ENCODE measurements around the gene IL1RAPL2. TPM values are rescaled to one million over a fixed set of nuclear protein-coding genes. Genes with fewer than 3 reads are reported as not detected.

The IL1RAPL2 gene
- total and polyA plus RNA-seq, 2 of the 4 experiments (the other 2 are of a cell fraction): 0.03 TPM; not detected in 1

DNA sequence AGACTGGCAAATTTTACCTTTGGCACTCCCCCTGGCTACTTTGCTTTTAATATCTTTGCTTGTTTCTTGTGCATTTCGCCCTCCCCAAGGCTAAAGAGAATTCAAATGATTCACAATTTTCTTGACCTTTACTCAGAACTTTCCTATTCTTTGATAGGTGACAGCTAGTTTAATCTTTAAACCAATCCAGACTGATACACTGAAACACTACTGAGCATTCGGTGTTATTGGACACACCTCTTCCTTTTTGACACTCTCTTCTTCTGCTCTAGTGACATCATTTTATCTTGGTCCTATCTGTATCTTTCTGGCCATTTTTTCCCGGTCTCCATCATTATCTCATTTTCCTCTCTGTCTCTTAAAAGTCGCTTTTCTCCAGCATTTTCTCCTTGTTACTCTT is 103.1 kb downstream of the IL1RAPL2 start:
- Histone ChIP-seq H2BK20ac (ENCODE audit: low read depth, low read length) (no peak overlapping the region), H3K4me1 (ENCODE audit: control insufficient read depth, insufficient read depth, low read length) (no peaks in the 10 kb centered on the region), H3K56ac (ENCODE audit: extremely low read depth, insufficient read depth, low read length) (no peak overlapping the region), H3K27me3 (ENCODE audit: control insufficient read depth, insufficient read depth, low read length) (no peaks in the 10 kb centered on the region), H2BK120ac (ENCODE audit: low read depth, low read length) (no peak overlapping the region), H4K91ac (ENCODE audit: insufficient read depth, low read depth, low read length) (no peak overlapping the region), H4K5ac (ENCODE audit: low read depth, low read length) (no peak overlapping the region), H3K4ac (ENCODE audit: low read depth, low read length) (no peak overlapping the region), H3K79me1 (ENCODE audit: low read depth in 1 of 2, low read length in 2 of 2) (no peaks in the 10 kb centered on the region), H3K9me3 (ENCODE audit: control insufficient read depth, insufficient read depth, low read length) (no peaks in the 10 kb centered on the region), H3K27ac (ENCODE audit: insufficient read depth, low read length) (no peak overlapping the region), H3K36me3 (ENCODE audit: control insufficient read depth, insufficient read depth, low read length) (no peaks in the 10 kb centered on the region), H3K9ac (ENCODE audit: low read depth, low read length) (no peak overlapping the region), H3K4me2 (ENCODE audit: low read depth, low read length) (no peak overlapping the region), H3K23ac (ENCODE audit: low read depth, low read length) (no peak overlapping the region), H2AFZ (replicated peaks; ENCODE audit: low read length, poor library complexity) (no peak overlapping the region), H4K20me1 (ENCODE audit: insufficient read depth, low read length) (no peaks in the 10 kb centered on the region; the same call in 1 of the 2 replicates), H4K8ac (ENCODE audit: low read depth in 2 of 2, low read length in 2 of 2) (no peak overlapping the region), H3K14ac (replicated peaks; ENCODE audit: low read depth, low read length) (no peak overlapping the region), H3K4me3 (ENCODE audit: insufficient read depth, low read depth, low read length) (no peak overlapping the region), H3K18ac (ENCODE audit: low read depth, low read length) (no peak overlapping the region), H2BK5ac (ENCODE audit: low read depth, low read length, poor library complexity, severe bottlenecking) (no peak overlapping the region), H2BK15ac (ENCODE audit: low read depth, low read length) (no peak overlapping the region), H2AK9ac (replicated peaks; ENCODE audit: low read depth, low read length, poor library complexity) (no peak overlapping the region), H2AK5ac (ENCODE audit: low read depth, low read length) (no peak overlapping the region), H3K9me1 (ENCODE audit: insufficient read depth, low read length) (no peaks in the 10 kb centered on the region)
- 10% methylated on average over 2 of the region's 4 CpGs; no CpG with 5 or more reads in 1 of the 2 experiments for WGBS, 2 experiments (ENCODE audit: extremely low coverage in 2 of 2, insufficient read length in 1 of 2)
- intact Hi-C loops (cut with micrococcal nuclease): no loop called here
- in situ Hi-C loops (cut with MboI; ENCODE audit: low sequenced_read_pairs): no loop called here
- ChIA-PET CTCF (no interaction called here), POLR2A (ENCODE audit: unreplicated experiment) (no interaction called here)
- dilution Hi-C loops (cut with HindIII; ENCODE audit: low sequenced_read_pairs, unreplicated experiment): no loop called here
- ATAC-seq (ENCODE audit: low read depth) (no peak), DNase-seq (no peak)
- BruUV-seq (replicated peaks): no TSS peak
- TF ChIP-seq, protein P1, sequence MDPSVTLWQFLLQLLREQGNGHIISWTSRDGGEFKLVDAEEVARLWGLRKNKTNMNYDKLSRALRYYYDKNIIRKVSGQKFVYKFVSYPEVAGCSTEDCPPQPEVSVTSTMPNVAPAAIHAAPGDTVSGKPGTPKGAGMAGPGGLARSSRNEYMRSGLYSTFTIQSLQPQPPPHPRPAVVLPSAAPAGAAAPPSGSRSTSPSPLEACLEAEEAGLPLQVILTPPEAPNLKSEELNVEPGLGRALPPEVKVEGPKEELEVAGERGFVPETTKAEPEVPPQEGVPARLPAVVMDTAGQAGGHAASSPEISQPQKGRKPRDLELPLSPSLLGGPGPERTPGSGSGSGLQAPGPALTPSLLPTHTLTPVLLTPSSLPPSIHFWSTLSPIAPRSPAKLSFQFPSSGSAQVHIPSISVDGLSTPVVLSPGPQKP (IDR thresholded peaks at IDR 0.05; ENCODE audit: borderline replicate concordance, low read depth, low read length): no peak
- TF ChIP-seq, protein P2, sequence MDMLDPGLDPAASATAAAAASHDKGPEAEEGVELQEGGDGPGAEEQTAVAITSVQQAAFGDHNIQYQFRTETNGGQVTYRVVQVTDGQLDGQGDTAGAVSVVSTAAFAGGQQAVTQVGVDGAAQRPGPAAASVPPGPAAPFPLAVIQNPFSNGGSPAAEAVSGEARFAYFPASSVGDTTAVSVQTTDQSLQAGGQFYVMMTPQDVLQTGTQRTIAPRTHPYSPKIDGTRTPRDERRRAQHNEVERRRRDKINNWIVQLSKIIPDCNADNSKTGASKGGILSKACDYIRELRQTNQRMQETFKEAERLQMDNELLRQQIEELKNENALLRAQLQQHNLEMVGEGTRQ (IDR thresholded peaks at IDR 0.05; ENCODE audit: low read depth, low read length): no peak
- TF ChIP-seq MAFK (IDR thresholded peaks at IDR 0.05; ENCODE audit: low read depth, low read length): no peak
- no peak for TF ChIP-seq MXI1 (IDR thresholded peaks at IDR 0.05; ENCODE audit: borderline replicate concordance, low read depth, low read length)
- no peak for TF ChIP-seq CHD1 (IDR thresholded peaks at IDR 0.05; ENCODE audit: low read depth, low read length)
- TF ChIP-seq, protein P3, sequence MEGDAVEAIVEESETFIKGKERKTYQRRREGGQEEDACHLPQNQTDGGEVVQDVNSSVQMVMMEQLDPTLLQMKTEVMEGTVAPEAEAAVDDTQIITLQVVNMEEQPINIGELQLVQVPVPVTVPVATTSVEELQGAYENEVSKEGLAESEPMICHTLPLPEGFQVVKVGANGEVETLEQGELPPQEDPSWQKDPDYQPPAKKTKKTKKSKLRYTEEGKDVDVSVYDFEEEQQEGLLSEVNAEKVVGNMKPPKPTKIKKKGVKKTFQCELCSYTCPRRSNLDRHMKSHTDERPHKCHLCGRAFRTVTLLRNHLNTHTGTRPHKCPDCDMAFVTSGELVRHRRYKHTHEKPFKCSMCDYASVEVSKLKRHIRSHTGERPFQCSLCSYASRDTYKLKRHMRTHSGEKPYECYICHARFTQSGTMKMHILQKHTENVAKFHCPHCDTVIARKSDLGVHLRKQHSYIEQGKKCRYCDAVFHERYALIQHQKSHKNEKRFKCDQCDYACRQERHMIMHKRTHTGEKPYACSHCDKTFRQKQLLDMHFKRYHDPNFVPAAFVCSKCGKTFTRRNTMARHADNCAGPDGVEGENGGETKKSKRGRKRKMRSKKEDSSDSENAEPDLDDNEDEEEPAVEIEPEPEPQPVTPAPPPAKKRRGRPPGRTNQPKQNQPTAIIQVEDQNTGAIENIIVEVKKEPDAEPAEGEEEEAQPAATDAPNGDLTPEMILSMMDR (conservative IDR thresholded peaks at IDR 0.05; ENCODE audit: low read depth, low read length): no peak
